Measurements from ENCODE around the gene TTLL8. TPM values are rescaled to one million over a fixed set of nuclear protein-coding genes. Genes with fewer than 3 reads are reported as not detected.

TTLL8 gene
- total and polyA plus RNA-seq, 2 donors (not counting 1 experiment from before 2014, with no cell fraction given): not detected

GRCh38 chr22:49975543-49976389 lies 82.3 kb downstream of the TTLL8 start:
- Histone ChIP-seq H2AFZ (ENCODE audit: low read length) (no peak overlapping the region), H3K9me3 (ENCODE audit: control insufficient read depth, insufficient read depth, low read depth, low read length) (no peaks in the 10 kb centered on the region), H3K27me3 (ENCODE audit: control insufficient read depth, insufficient read depth, low read length) (no peaks in the 10 kb centered on the region), H3K9ac (ENCODE audit: insufficient read depth, low read length) (no peak overlapping the region), H3K4me2 (ENCODE audit: extremely low read depth, insufficient read depth, low read length) (no peak overlapping the region), H4K20me1 (ENCODE audit: control insufficient read depth, extremely low read depth, insufficient read depth, low read length) (no peaks in the 10 kb centered on the region), H3K79me2 (ENCODE audit: control insufficient read depth, insufficient read depth, low read length) (no peaks in the 10 kb centered on the region), H3K4me3 (replicated peaks in 1 of 4; ENCODE audit: control extremely low read depth in 1 of 4, insufficient read depth in 1 of 4, low read depth in 3 of 4, low read length in 4 of 4) (no peak overlapping the region), H3K4me1 (ENCODE audit: control insufficient read depth, extremely low read depth, insufficient read depth, low read length) (peaks cover 2% of the 10 kb centered on the region), H3K27ac (ENCODE audit: insufficient read depth, low read length) (no peak overlapping the region), H3K36me3 (ENCODE audit: control insufficient read depth, insufficient read depth, low read length) (no peaks in the 10 kb centered on the region)
- no peak for TF ChIP-seq CTCF (conservative IDR thresholded peaks at IDR 0.05 in 1 of 2, IDR thresholded peaks at IDR 0.05 in 1 of 2; ENCODE audit: low read depth in 1 of 2, low read length in 2 of 2)
- TF ChIP-seq EZH2 (IDR thresholded peaks at IDR 0.05; ENCODE audit: low read length, missing control alignments): no peak
- DNase-seq (ENCODE audit: low read depth in 2 of 2): peak in 1 of 2 donors; percentile 24

GRCh38 chr22:49973018-49973961 lies 84.8 kb downstream of the TTLL8 start:
- TF ChIP-seq EZH2 (IDR thresholded peaks at IDR 0.05; ENCODE audit: low read length, missing control alignments) (no peak), CTCF (conservative IDR thresholded peaks at IDR 0.05 in 1 of 2, IDR thresholded peaks at IDR 0.05 in 1 of 2; ENCODE audit: low read depth in 1 of 2, low read length in 2 of 2) (no peak)
- H3K4me3 ChIP-seq (replicated peaks in 1 of 4; ENCODE audit: control extremely low read depth in 1 of 4, insufficient read depth in 1 of 4, low read depth in 3 of 4, low read length in 4 of 4): peak overlapping the region in 1 of 4 experiments; percentile 64
- no peak overlapping the region for H3K9ac ChIP-seq (ENCODE audit: insufficient read depth, low read length)
- no peaks in the 10 kb centered on the region for H3K27me3 ChIP-seq (ENCODE audit: control insufficient read depth, insufficient read depth, low read length)
- H3K4me1 ChIP-seq (ENCODE audit: control insufficient read depth, extremely low read depth, insufficient read depth, low read length): peaks cover 9% of the 10 kb centered on the region
- no peaks in the 10 kb centered on the region for H4K20me1 ChIP-seq (ENCODE audit: control insufficient read depth, extremely low read depth, insufficient read depth, low read length)
- no peak overlapping the region for H2AFZ ChIP-seq (ENCODE audit: low read length)
- no peaks in the 10 kb centered on the region for H3K36me3 ChIP-seq (ENCODE audit: control insufficient read depth, insufficient read depth, low read length)
- H3K9me3 ChIP-seq (ENCODE audit: control insufficient read depth, insufficient read depth, low read depth, low read length): no peaks in the 10 kb centered on the region
- H3K79me2 ChIP-seq (ENCODE audit: control insufficient read depth, insufficient read depth, low read length): no peaks in the 10 kb centered on the region
- no peak overlapping the region for H3K27ac ChIP-seq (ENCODE audit: insufficient read depth, low read length)
- peak in 1 of 2 donors; percentile 37 for DNase-seq (ENCODE audit: low read depth in 2 of 2)
- no peak overlapping the region for H3K4me2 ChIP-seq (ENCODE audit: extremely low read depth, insufficient read depth, low read length)

Data from fibroblast of lung (primary cell).